WTC11 (cell line): ENCODE measurements around the gene RABAC1. TPM values are rescaled to one million over a fixed set of nuclear protein-coding genes. Genes with fewer than 3 reads are reported as not detected.

Source experiments
- ATAC-seq: fragments of 200-7000 bp; cut with Tn5 transposase; 2 replicates; pipeline ENCODE4 v1.10.0; 2021; ENCODE audit warnings: mild to moderate bottlenecking, moderate library complexity
- CTCF ChIA-PET: fragments of 300-600 bp; sonication (Branson Sonifier 250); formaldehyde crosslinking; loops from one replicate; lab custom pipeline; 2021; ENCODE audit warnings: antibody characterized with exemption; lab: Charles Lee
- POLR2A ChIA-PET: fragments of 350-600 bp; sonication (Branson Sonifier 250); formaldehyde crosslinking; loops from one replicate; lab custom pipeline; 2021; ENCODE audit warnings: antibody characterized with exemption; lab: Charles Lee
- DNase-seq: peaks from one replicate; pipeline ENCODE4 v3.0.0; 2021; ENCODE audit warnings: low spot score
- H3K27ac Mint-ChIP-seq: 2 replicates; pipeline ENCODE4 v1.8.0; 2021; ENCODE audit warnings: mixed read lengths
- H3K27me3 Mint-ChIP-seq: 2 replicates; pipeline ENCODE4 v1.8.0; 2021; ENCODE audit warnings: low read depth, mild to moderate bottlenecking, moderate library complexity, mixed read lengths
- H3K36me3 Mint-ChIP-seq: 2 replicates; pipeline ENCODE4 v1.8.0; 2021; ENCODE audit warnings: mixed read lengths
- H3K4me1 Mint-ChIP-seq: 2 replicates; pipeline ENCODE4 v1.8.0; 2022; ENCODE audit warnings: mixed read lengths
- H3K4me3 Mint-ChIP-seq: 2 replicates; pipeline ENCODE4 v1.8.0; 2021; ENCODE audit warnings: mild to moderate bottlenecking, moderate library complexity, mixed read lengths
- H3K9me3 Mint-ChIP-seq: 2 replicates; pipeline ENCODE4 v1.8.0; 2021; ENCODE audit warnings: mixed read lengths
- CREB1 ChIP-seq: sonication (generic); formaldehyde crosslinking; IDR thresholded peaks from 2 replicates; pipeline ENCODE4 v1.8.0; 2023; ENCODE audit warnings: mild to moderate bottlenecking, missing genetic modification reagents
- IRF2 ChIP-seq: sonication (generic); formaldehyde crosslinking; IDR thresholded peaks from 2 replicates; pipeline ENCODE4 v1.8.0; 2022; ENCODE audit warnings: low read depth, missing genetic modification reagents, borderline replicate concordance
- OVOL2 ChIP-seq: fragments of 250-450 bp; sonication (Bioruptor Pico); IDR thresholded peaks from 2 replicates; pipeline ENCODE4 v1.9.0; 2021; ENCODE audit warnings: mild to moderate bottlenecking, borderline replicate concordance
- PRRX2 ChIP-seq: fragments of 250-450 bp; sonication (Bioruptor Pico); IDR thresholded peaks from 2 replicates; pipeline ENCODE4 v1.8.0; 2021; ENCODE audit warnings: mild to moderate bottlenecking
- SP1 ChIP-seq: sonication (generic); formaldehyde crosslinking; conservative IDR thresholded peaks from 2 replicates; pipeline ENCODE4 v1.8.1; 2022; ENCODE audit warnings: missing genetic modification reagents
- TCF7 ChIP-seq: sonication (generic); formaldehyde crosslinking; IDR thresholded peaks from 2 replicates; pipeline ENCODE4 v1.8.0; 2022; ENCODE audit warnings: mild to moderate bottlenecking, low read depth, missing genetic modification reagents, moderate library complexity
- ZNF121 ChIP-seq: sonication (generic); formaldehyde crosslinking; IDR thresholded peaks from 2 replicates; pipeline ENCODE4 v1.8.0; 2023; ENCODE audit warnings: missing genetic modification reagents
- ZNF416 ChIP-seq: fragments of 250-450 bp; sonication (Bioruptor Pico); IDR thresholded peaks from 2 replicates; pipeline ENCODE4 v1.9.0; 2021; ENCODE audit warnings: mild to moderate bottlenecking, inconsistent platforms
- total RNA-seq: library from RNA; stranded (reverse); gene quantifications from 3 replicates; pipeline ENCODE4 v1.2.3, GENCODE V29; 2021
- TF ChIP-seq, protein P1 (sequence below): sonication (generic); formaldehyde crosslinking; IDR thresholded peaks from 2 replicates; pipeline ENCODE4 v1.8.1; 2023; ENCODE audit warnings: mild to moderate bottlenecking, missing genetic modification reagents
- TF ChIP-seq, protein P2 (sequence below): sonication (generic); formaldehyde crosslinking; IDR thresholded peaks from 2 replicates; pipeline ENCODE4 v1.8.1; 2023; ENCODE audit warnings: mild to moderate bottlenecking, missing genetic modification reagents
- TF ChIP-seq, protein P3 (sequence below): fragments of 250-450 bp; sonication (Bioruptor Pico); IDR thresholded peaks from 2 replicates; pipeline ENCODE4 v2.1.2; 2022; ENCODE audit warnings: mild to moderate bottlenecking, moderate library complexity
- TF ChIP-seq, protein P4 (sequence below): fragments of 200-600 bp; IDR thresholded peaks from 2 replicates; pipeline ENCODE4 v1.8.0; 2022; ENCODE audit warnings: antibody characterized with exemption
- TF ChIP-seq, protein P5 (sequence below): sonication (generic); formaldehyde crosslinking; IDR thresholded peaks from 2 replicates; pipeline ENCODE4 v1.8.0; 2022; ENCODE audit warnings: mild to moderate bottlenecking, missing genetic modification reagents
- TF ChIP-seq, protein P6 (sequence below): sonication (generic); formaldehyde crosslinking; IDR thresholded peaks from 2 replicates; pipeline ENCODE4 v1.8.1; 2022; ENCODE audit warnings: missing genetic modification reagents, borderline replicate concordance
- TF ChIP-seq, protein P7 (sequence below): sonication (generic); formaldehyde crosslinking; IDR thresholded peaks from 2 replicates; pipeline ENCODE4 v1.8.1; 2022; ENCODE audit warnings: mild to moderate bottlenecking, moderate library complexity, missing genetic modification reagents

The RABAC1 gene
- total RNA-seq, 1 experiment from 2014 or later = 159 TPM

DNA sequence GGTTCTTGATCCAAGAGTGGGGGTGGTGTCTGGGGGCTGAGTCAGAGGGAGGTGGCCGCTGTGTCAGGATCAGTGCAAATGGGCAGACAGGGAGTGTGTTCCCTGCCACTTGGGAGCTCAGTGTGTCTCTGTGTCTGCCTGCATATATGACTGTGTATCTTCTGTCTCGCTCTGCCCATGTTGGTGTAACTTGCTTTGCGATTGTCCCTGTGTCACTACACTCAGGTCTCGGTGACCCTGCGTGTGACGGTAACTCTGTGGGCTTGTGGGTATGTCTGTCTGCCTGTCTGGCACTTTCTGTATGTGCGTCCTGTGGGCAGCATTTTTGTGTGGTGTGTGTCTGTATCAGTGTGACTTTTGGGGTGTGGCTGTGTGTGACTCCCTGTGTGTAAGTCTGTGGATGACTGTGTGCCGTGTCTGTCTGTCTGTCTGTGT lies 22.7 kb downstream of the RABAC1 start:
- TF ChIP-seq TCF7 = no peak
- TF ChIP-seq, protein P1, sequence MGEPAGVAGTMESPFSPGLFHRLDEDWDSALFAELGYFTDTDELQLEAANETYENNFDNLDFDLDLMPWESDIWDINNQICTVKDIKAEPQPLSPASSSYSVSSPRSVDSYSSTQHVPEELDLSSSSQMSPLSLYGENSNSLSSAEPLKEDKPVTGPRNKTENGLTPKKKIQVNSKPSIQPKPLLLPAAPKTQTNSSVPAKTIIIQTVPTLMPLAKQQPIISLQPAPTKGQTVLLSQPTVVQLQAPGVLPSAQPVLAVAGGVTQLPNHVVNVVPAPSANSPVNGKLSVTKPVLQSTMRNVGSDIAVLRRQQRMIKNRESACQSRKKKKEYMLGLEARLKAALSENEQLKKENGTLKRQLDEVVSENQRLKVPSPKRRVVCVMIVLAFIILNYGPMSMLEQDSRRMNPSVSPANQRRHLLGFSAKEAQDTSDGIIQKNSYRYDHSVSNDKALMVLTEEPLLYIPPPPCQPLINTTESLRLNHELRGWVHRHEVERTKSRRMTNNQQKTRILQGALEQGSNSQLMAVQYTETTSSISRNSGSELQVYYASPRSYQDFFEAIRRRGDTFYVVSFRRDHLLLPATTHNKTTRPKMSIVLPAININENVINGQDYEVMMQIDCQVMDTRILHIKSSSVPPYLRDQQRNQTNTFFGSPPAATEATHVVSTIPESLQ (CRISPR knock-in tag) = no peak
- TF ChIP-seq, all 79 proteins: peak for 0
- DNase-seq = no peak
- no peak for ATAC-seq
- Mint-ChIP-seq H3K4me1 (peaks cover 18% of the 10 kb centered on the region), H3K4me3 (no peak overlapping the region), H3K27me3 (peaks cover 79% of the 10 kb centered on the region), H3K36me3 (no peaks in the 10 kb centered on the region), H3K9me3 (no peaks in the 10 kb centered on the region), H3K27ac (no peak overlapping the region)
- POLR2A ChIA-PET = no interaction called here
- CTCF ChIA-PET = interaction anchor here (0.6 to 2.6 kb wide), 9 partner anchors 9 to 143 kb away, joined by 3 to 14 read pairs (median 7); partner anchors contain the start of genes CD79A, ERFL and RABAC1

DNA sequence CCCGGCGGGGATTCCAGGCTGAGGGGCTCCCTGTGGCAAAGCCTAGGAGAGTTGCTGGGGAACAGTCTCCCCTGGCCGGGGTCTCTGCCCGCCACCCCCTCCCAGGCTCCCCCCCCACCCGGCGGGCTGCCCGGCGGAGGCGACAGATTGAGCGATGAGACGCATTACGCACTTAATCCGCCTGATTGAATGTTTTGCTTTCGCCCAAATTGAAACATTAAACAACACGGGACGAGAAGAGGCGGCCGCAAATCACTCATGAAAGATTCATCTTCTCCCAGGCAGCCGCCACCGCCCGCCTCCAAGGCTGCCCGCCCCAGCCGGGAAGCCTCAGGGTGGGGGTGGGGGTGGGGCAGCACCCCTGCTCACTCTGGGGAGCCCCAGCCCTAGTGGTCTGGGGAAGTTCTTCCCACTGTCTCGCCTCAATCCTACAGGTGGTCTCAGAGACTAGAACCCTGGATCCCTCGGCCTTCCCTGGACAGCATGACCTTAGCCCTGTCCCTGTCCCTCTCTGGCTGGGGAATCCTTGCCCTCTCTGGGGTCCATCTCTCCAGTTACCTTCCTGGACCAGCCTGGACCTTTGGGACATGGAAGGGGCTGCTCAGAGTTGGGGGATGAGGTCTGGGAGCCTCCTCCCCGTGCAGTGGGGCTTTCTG lies 23.2 kb downstream of the RABAC1 start:
- CTCF ChIA-PET = interaction anchor here (1.0 to 2.6 kb wide), 6 partner anchors 8 to 143 kb away, joined by 3 to 14 read pairs (median 4); partner anchors contain the start of genes ERFL and RABAC1
- no peak for TF ChIP-seq TCF7
- no peak for TF ChIP-seq ZNF416
- TF ChIP-seq, protein P2, sequence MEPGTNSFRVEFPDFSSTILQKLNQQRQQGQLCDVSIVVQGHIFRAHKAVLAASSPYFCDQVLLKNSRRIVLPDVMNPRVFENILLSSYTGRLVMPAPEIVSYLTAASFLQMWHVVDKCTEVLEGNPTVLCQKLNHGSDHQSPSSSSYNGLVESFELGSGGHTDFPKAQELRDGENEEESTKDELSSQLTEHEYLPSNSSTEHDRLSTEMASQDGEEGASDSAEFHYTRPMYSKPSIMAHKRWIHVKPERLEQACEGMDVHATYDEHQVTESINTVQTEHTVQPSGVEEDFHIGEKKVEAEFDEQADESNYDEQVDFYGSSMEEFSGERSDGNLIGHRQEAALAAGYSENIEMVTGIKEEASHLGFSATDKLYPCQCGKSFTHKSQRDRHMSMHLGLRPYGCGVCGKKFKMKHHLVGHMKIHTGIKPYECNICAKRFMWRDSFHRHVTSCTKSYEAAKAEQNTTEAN = no peak
- TF ChIP-seq ZNF121 (CRISPR knock-in tag) = no peak
- ATAC-seq (no peak), DNase-seq (no peak)
- POLR2A ChIA-PET = no interaction called here
- Mint-ChIP-seq H3K4me3 (no peak overlapping the region), H3K9me3 (no peaks in the 10 kb centered on the region), H3K36me3 (no peaks in the 10 kb centered on the region), H3K27me3 (peaks cover 79% of the 10 kb centered on the region), H3K4me1 (peaks cover 24% of the 10 kb centered on the region), H3K27ac (no peak overlapping the region)

DNA sequence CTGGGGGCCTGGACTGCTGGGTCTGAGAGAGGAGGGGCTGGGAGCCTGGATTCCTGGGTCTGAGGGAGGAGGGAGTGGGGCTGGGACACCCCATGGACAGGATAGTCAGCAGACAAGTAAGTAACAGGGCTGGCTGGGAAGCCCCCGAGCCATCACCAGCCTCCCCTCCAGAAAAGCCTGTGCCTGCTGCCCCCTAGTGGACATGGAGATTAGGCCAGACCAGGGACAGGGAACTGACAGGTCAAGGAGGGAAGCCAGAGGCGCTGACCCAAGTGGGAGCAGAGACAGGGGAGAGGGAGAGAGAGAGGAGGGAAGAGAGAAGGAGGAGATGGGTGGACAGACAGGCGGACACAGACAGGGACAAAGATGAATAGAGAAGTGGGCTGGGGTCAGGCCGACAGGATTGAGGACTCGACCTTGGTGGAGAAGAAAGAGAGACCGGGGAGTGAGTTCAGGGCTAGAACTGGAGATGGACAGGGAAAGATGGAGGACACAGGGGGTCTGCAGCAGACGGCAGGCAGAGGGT lies 24.2 kb downstream of the RABAC1 start:
- no peaks in the 10 kb centered on the region for H3K9me3 Mint-ChIP-seq
- CTCF ChIA-PET = interaction anchor here (0.7 to 1.8 kb wide), 5 partner anchors 16 to 61 kb away, joined by 3 to 5 read pairs (median 3); partner anchors contain the start of gene RABAC1
- peaks cover 83% of the 10 kb centered on the region for H3K27me3 Mint-ChIP-seq
- POLR2A ChIA-PET = no interaction called here
- ATAC-seq (peak; percentile 75), DNase-seq (peak; percentile 95)
- peaks cover 32% of the 10 kb centered on the region for H3K4me1 Mint-ChIP-seq
- H3K36me3 Mint-ChIP-seq = no peaks in the 10 kb centered on the region
- H3K4me3 Mint-ChIP-seq = no peak overlapping the region
- H3K27ac Mint-ChIP-seq = no peak overlapping the region
- TF ChIP-seq, protein P3, sequence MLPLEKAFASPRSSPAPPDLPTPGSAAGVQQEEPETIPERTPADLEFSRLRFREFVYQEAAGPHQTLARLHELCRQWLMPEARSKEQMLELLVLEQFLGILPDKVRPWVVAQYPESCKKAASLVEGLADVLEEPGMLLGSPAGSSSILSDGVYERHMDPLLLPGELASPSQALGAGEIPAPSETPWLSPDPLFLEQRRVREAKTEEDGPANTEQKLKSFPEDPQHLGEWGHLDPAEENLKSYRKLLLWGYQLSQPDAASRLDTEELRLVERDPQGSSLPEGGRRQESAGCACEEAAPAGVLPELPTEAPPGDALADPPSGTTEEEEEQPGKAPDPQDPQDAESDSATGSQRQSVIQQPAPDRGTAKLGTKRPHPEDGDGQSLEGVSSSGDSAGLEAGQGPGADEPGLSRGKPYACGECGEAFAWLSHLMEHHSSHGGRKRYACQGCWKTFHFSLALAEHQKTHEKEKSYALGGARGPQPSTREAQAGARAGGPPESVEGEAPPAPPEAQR = no peak
- TF ChIP-seq, protein P4, sequence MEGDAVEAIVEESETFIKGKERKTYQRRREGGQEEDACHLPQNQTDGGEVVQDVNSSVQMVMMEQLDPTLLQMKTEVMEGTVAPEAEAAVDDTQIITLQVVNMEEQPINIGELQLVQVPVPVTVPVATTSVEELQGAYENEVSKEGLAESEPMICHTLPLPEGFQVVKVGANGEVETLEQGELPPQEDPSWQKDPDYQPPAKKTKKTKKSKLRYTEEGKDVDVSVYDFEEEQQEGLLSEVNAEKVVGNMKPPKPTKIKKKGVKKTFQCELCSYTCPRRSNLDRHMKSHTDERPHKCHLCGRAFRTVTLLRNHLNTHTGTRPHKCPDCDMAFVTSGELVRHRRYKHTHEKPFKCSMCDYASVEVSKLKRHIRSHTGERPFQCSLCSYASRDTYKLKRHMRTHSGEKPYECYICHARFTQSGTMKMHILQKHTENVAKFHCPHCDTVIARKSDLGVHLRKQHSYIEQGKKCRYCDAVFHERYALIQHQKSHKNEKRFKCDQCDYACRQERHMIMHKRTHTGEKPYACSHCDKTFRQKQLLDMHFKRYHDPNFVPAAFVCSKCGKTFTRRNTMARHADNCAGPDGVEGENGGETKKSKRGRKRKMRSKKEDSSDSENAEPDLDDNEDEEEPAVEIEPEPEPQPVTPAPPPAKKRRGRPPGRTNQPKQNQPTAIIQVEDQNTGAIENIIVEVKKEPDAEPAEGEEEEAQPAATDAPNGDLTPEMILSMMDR = peak; percentile 90

DNA sequence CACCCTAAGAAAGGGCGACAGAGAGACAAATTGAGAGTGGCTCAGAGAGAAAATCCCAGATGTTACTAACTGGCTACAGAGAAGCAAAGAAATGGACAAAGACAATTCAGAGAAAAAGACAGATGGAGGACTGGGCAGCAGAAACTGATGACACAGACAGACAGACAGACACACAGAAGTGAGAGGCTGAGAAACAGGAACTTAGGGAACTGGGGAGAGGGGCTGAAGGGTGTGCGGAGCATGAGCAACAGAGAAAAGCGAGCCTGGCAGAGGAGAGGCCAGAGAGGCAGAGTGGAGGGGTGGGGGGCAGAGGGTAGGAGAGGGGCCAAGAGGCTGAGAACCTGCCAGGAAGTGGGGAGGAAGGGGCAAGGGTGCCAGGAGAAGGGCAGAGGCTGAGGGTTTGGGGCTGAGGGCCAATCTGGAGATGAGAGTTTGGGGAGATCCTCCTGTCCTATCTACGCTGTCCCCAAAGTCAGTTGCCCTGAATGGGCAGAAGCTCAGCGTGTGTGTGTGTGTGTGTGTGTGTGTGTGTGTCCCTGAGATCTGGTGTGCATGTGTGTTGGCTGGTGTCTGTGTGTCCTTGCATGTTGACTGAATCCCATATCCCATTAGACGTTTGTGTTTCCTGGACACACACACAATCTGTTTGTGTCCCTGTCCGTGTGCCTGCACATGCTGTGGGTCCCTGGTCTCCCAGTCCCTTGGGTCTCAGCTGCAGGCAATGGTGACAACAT lies 25.3 kb downstream of the RABAC1 start:
- peaks cover 37% of the 10 kb centered on the region for H3K4me1 Mint-ChIP-seq
- POLR2A ChIA-PET = no interaction called here
- H3K27me3 Mint-ChIP-seq = peaks cover 90% of the 10 kb centered on the region
- ATAC-seq (no peak), DNase-seq (no peak)
- no peaks in the 10 kb centered on the region for H3K9me3 Mint-ChIP-seq
- H3K4me3 Mint-ChIP-seq = no peak overlapping the region
- CTCF ChIA-PET = interaction anchor here (0.6 to 1.8 kb wide), 7 partner anchors 12 to 139 kb away, joined by 3 to 6 read pairs (median 4); no protein-coding TSS in a partner anchor
- H3K27ac Mint-ChIP-seq = no peak overlapping the region
- H3K36me3 Mint-ChIP-seq = no peaks in the 10 kb centered on the region
- TF ChIP-seq IRF2 (CRISPR knock-in tag) = no peak
- TF ChIP-seq OVOL2 (CRISPR knock-in tag) = no peak
- TF ChIP-seq, protein P5, sequence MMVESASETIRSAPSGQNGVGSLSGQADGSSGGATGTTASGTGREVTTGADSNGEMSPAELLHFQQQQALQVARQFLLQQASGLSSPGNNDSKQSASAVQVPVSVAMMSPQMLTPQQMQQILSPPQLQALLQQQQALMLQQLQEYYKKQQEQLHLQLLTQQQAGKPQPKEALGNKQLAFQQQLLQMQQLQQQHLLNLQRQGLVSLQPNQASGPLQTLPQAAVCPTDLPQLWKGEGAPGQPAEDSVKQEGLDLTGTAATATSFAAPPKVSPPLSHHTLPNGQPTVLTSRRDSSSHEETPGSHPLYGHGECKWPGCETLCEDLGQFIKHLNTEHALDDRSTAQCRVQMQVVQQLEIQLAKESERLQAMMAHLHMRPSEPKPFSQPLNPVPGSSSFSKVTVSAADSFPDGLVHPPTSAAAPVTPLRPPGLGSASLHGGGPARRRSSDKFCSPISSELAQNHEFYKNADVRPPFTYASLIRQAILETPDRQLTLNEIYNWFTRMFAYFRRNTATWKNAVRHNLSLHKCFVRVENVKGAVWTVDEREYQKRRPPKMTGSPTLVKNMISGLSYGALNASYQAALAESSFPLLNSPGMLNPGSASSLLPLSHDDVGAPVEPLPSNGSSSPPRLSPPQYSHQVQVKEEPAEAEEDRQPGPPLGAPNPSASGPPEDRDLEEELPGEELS (CRISPR knock-in tag) = no peak
- TF ChIP-seq SP1 (CRISPR knock-in tag) = no peak
- TF ChIP-seq, protein P6, sequence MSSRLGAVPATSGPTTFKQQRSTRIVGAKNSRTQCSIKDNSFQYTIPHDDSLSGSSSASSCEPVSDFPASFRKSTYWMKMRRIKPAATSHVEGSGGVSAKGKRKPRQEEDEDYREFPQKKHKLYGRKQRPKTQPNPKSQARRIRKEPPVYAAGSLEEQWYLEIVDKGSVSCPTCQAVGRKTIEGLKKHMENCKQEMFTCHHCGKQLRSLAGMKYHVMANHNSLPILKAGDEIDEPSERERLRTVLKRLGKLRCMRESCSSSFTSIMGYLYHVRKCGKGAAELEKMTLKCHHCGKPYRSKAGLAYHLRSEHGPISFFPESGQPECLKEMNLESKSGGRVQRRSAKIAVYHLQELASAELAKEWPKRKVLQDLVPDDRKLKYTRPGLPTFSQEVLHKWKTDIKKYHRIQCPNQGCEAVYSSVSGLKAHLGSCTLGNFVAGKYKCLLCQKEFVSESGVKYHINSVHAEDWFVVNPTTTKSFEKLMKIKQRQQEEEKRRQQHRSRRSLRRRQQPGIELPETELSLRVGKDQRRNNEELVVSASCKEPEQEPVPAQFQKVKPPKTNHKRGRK = no peak
- TF ChIP-seq, protein P7, sequence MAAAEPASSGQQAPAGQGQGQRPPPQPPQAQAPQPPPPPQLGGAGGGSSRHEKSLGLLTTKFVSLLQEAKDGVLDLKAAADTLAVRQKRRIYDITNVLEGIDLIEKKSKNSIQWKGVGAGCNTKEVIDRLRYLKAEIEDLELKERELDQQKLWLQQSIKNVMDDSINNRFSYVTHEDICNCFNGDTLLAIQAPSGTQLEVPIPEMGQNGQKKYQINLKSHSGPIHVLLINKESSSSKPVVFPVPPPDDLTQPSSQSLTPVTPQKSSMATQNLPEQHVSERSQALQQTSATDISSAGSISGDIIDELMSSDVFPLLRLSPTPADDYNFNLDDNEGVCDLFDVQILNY (CRISPR knock-in tag) = no peak
- TF ChIP-seq PRRX2 (CRISPR knock-in tag) = no peak
- TF ChIP-seq CREB1 (CRISPR knock-in tag) = no peak
